GM21423 (cell line): ENCODE results near the gene MYBPHL.
A peak's percentile ranks its signal among the peaks of the same experiment; 100 is the strongest.

ENCODE experiments used
- ATAC-seq: cut with Tn5 transposase; IDR thresholded peaks from one replicate; pipeline ENCODE4 v1.9.1; 2021; ENCODE audit warnings: mild to moderate bottlenecking, moderate library complexity; ENCODE audit not compliant: unreplicated experiment

MYBPHL gene

GRCh38 chr1:109266965-109267364 is 39.8 kb downstream of the MYBPHL start:
- no peak for ATAC-seq

- no peak for ATAC-seq
Observed at GRCh38 chr1:109265741-109266330, 41.0 kb downstream of the MYBPHL start.

- no peak for ATAC-seq
Observed at GRCh38 chr1:109265016-109265415, 41.8 kb downstream of the MYBPHL start.

GRCh38 chr1:109264379-109264755 is 42.4 kb downstream of the MYBPHL start:
- ATAC-seq: no peak

- ATAC-seq: peak; percentile 79
Observed at GRCh38 chr1:109263597-109264378, 43.0 kb downstream of the MYBPHL start.

- ATAC-seq: no peak
Observed at GRCh38 chr1:109263234-109263596, 43.6 kb downstream of the MYBPHL start.

GRCh38 chr1:109262231-109263055 is 44.4 kb downstream of the MYBPHL start:
- ATAC-seq: no peak

- ATAC-seq: no peak
Observed at GRCh38 chr1:109261578-109261977, 45.2 kb downstream of the MYBPHL start.

GRCh38 chr1:109261006-109261405 is 45.8 kb downstream of the MYBPHL start:
- no peak for ATAC-seq

- no peak for ATAC-seq
Observed at GRCh38 chr1:109259674-109260557, 46.9 kb downstream of the MYBPHL start.

GRCh38 chr1:109258481-109259466 is 48.0 kb downstream of the MYBPHL start:
- ATAC-seq: no peak

GRCh38 chr1:109257682-109258421 is 49.0 kb downstream of the MYBPHL start:
- ATAC-seq: no peak

GRCh38 chr1:109256971-109257681 is 49.7 kb downstream of the MYBPHL start:
- no peak for ATAC-seq

- no peak for ATAC-seq
Observed at GRCh38 chr1:109256085-109256484, 50.7 kb downstream of the MYBPHL start.

- no peak for ATAC-seq
Observed at GRCh38 chr1:109255678-109256077, 51.1 kb downstream of the MYBPHL start.

GRCh38 chr1:109255097-109255651 is 51.6 kb downstream of the MYBPHL start:
- no peak for ATAC-seq

GRCh38 chr1:109254621-109255096 is 52.2 kb downstream of the MYBPHL start:
- no peak for ATAC-seq
